ENCODE data around the gene IFTAP.

- no peak for TF ChIP-seq GATA2 (IDR thresholded peaks at IDR 0.05; ENCODE audit: low read depth, low read length)
- no peak for TF ChIP-seq GATA3 (IDR thresholded peaks at IDR 0.05; ENCODE audit: low read depth, low read length)
Measured at GRCh38 chr11:36609383-36609782, 15.1 kb downstream of the IFTAP start.

Data from SH-SY5Y (cell line).